Measurements from ENCODE around the gene CYTH3. TPM values are rescaled to one million over a fixed set of nuclear protein-coding genes. Genes with fewer than 3 reads are reported as not detected.
A peak's percentile ranks its signal among the peaks of the same experiment; 100 is the strongest.

The CYTH3 gene
- total RNA-seq, 2 donors from 2014 or later, result 1.4 to 2.0 TPM

DNA sequence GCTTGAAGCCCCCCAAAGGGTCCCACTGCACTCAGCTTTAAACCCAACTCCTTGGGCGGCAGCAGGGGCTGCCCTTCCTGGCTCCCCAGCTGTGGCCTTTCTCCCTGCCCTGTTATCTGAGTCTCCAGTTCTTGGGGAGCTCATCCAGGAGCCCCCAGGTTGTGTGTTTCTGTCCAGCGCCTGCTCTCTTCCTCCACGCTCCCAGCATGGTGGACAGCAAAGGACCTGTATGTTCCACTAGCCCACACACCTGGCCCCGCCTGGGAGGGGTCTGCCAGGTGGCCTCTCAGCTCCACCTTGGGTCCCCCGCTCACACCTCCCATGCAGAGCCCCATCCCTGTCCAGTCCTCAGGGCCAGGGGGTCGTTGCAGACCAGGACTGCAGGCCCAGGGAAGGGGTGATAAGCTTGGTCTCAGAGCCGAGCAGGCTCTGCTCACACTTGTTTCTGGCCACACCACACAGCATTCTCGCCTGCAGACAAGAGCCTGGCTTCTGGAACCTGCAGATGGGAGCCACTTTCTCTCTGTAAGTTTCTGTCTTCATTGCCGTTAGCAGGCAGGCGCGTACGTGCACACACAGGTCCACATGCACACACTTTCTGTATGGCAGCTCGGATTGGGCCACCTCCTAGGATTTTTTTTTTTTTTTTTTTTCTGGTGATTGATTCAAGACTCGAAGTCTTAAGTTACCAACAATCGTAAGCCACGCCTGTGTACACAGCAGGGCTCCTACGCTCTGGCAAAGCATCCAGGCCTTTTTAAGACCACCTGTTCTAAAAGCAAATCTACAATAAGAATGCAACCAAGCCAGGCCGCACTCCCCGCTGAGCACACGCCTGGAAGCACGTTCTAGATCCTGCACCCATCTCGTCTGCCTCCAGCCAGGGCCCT is 104.6 kb downstream of the CYTH3 start:
- ATAC-seq (replicated peaks in 1 of 2), result no peak
- no peak overlapping the region for H3K27ac Mint-ChIP-seq
- H3K36me3 Mint-ChIP-seq (ENCODE audit: insufficient read depth in 2 of 2), result no peaks in the 10 kb centered on the region

DNA sequence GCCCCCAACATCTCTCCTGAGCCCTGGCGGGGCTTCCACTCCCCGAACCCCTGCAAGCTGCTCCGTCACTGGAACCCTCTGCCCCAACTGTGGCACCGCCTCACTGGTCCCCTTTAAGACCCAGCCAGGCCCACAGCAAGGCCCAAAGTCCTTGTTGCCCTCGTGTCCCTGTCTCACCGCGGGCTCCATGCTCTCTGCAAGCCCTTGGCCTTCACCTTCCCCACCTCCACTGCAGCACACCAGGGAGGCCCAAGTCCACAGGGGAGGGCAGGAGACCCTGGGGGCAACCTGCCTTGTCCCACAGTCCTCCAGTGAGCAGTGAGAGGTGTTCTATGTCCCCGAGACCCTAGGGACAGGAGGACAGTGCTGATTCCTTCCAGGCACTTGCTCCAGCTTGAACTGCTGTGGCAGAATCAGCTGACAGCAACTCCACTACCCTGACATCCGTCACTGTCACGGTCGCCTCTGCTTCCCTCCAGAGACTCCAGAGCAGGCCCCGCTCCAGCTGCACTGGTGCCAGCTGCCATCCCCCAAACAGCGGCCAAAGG is 105.3 kb downstream of the CYTH3 start:
- no peaks in the 10 kb centered on the region for H3K9me3 Mint-ChIP-seq
- no peak for DNase-seq
- H3K27ac Mint-ChIP-seq, result no peak overlapping the region
- ATAC-seq (replicated peaks in 1 of 2), result no peak
- no peaks in the 10 kb centered on the region for H3K27me3 Mint-ChIP-seq (ENCODE audit: low read depth)
- H3K4me3 Mint-ChIP-seq, result no peak overlapping the region
- H3K4me1 Mint-ChIP-seq (ENCODE audit: low read depth), result no peaks in the 10 kb centered on the region
- no peaks in the 10 kb centered on the region for H3K36me3 Mint-ChIP-seq (ENCODE audit: insufficient read depth in 2 of 2)

More for the DNA sequence above, 104.6 kb downstream of the CYTH3 start:
- Mint-ChIP-seq H3K9me3 (no peaks in the 10 kb centered on the region), H3K4me1 (ENCODE audit: low read depth) (no peaks in the 10 kb centered on the region), H3K27me3 (ENCODE audit: low read depth) (no peaks in the 10 kb centered on the region), H3K4me3 (no peak overlapping the region)
- DNase-seq, result no peak

DNA sequence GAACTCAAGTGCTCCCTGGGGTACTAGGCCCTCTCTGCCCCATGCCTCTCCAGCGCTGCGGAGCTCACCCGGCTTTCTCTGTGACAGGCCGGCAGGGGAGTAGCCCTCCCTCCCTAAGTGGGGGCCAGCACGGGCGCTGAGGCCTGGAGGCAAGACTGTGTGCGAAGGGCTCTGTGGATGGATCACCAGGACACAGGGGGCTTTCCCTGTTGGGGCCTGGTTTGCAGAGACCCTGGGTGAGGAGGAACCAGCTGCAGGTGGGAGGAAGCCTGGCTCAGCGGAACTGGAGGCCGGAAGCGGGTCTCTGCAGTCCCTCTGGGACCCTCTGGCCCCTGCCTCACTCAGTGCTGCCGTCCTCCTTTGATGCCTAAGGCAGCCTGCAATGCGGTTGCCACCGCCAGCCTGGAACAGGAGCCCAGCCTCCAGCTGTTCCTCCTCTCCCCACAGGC is 106.0 kb downstream of the CYTH3 start:
- Mint-ChIP-seq H3K27ac (no peak overlapping the region), H3K4me1 (ENCODE audit: low read depth) (no peaks in the 10 kb centered on the region), H3K4me3 (no peak overlapping the region), H3K36me3 (ENCODE audit: insufficient read depth in 2 of 2) (no peaks in the 10 kb centered on the region), H3K27me3 (ENCODE audit: low read depth) (no peaks in the 10 kb centered on the region), H3K9me3 (no peaks in the 10 kb centered on the region)
- ATAC-seq (replicated peaks in 1 of 2), result no peak
- DNase-seq, result no peak

DNA sequence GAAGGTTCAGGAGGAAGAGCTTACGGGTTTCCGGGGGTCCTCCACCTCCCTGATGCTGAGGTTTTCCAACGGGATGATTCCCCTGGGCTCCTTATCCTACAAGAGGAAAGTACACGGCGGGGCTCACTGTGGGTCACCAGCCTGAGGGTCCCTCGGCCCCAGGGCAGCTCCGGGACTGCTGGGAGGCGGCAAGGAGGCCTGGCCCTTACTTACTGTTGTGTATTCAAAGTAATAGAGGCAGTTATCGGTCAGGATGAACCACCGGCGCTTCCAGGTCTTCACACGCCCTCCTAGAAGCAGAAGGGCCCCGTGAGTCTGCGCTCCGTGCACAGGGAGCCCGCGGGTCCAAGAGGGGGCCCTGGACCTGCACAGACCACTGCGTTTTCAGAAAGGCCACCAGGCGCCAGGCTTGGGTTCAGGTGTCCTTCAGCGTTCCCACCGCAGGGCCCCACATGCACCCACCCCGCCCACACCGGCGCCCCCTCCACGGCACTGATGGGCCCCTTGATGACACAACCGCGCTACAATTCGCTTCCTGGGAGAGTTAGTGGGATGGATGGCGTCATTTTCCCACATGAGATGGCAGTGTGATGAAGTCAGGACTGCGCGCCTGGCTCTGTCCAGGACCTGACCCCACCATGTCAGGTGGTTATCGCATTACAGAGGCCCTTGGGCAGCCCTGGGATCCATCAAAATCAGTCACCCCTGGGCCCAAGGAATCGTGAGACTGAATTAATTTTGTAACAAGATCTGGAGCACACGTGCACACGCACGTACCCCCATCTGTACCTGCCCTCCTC is 106.7 kb downstream of the CYTH3 start:
- H3K9me3 Mint-ChIP-seq, result no peaks in the 10 kb centered on the region

DNA sequence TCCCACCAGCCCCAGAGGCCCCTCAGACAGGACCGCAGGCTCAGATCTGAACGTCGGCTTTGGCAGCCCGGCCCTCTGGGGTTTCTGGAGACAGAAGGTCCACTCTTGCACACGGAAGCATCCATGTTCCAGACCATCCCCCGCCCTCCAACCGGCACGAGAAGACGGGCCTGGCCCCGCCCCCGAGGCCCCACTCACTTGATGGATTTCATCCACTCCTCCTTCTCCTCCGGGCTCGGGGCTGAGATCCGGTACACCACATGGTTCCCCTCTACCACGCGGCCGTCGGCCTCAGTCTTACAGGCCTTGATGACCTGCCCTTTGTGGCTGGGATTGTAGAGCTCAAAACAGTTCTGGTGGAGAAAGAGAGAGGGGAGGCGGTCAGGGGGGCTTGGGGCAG is 107.3 kb downstream of the CYTH3 start:
- H3K4me3 Mint-ChIP-seq, result no peak overlapping the region
- H3K4me1 Mint-ChIP-seq (ENCODE audit: low read depth), result no peaks in the 10 kb centered on the region
- H3K9me3 Mint-ChIP-seq, result no peaks in the 10 kb centered on the region
- no peak overlapping the region for H3K27ac Mint-ChIP-seq
- H3K27me3 Mint-ChIP-seq (ENCODE audit: low read depth), result no peaks in the 10 kb centered on the region
- ATAC-seq (replicated peaks in 1 of 2), result no peak
- H3K36me3 Mint-ChIP-seq (ENCODE audit: insufficient read depth in 2 of 2), result no peaks in the 10 kb centered on the region
- no peak for DNase-seq

More for the DNA sequence above, 106.7 kb downstream of the CYTH3 start:
- Mint-ChIP-seq H3K27me3 (ENCODE audit: low read depth) (no peaks in the 10 kb centered on the region), H3K27ac (no peak overlapping the region), H3K36me3 (ENCODE audit: insufficient read depth in 2 of 2) (no peaks in the 10 kb centered on the region), H3K4me3 (no peak overlapping the region), H3K4me1 (ENCODE audit: low read depth) (no peaks in the 10 kb centered on the region)
- DNase-seq (no peak), ATAC-seq (replicated peaks in 1 of 2) (no peak)

DNA sequence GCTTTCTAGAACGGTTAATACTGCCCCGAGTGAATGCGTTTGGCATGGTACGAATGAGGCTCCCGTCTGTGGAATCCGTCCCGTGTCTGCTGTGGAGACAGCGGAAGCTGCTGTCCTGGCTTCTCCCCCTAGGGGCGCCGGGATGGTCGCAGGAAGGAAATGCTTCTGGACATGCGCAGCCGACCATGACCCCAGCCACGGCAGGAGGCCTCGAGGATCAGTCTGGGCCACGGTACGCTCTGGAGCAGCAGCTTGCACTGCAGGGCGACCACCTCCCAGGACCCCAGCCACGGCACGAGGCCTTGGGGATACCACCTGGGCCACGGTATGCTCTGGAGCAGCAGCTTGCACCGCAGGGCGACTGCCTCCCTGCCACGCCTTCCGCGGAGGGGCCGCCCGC is 107.9 kb downstream of the CYTH3 start:
- no peak for ATAC-seq (replicated peaks in 1 of 2)
- no peak for DNase-seq
- no peak overlapping the region for H3K27ac Mint-ChIP-seq
- H3K27me3 Mint-ChIP-seq (ENCODE audit: low read depth), result no peaks in the 10 kb centered on the region
- no peak overlapping the region for H3K4me3 Mint-ChIP-seq
- H3K9me3 Mint-ChIP-seq, result no peaks in the 10 kb centered on the region
- no peaks in the 10 kb centered on the region for H3K36me3 Mint-ChIP-seq (ENCODE audit: insufficient read depth in 2 of 2)
- H3K4me1 Mint-ChIP-seq (ENCODE audit: low read depth), result no peaks in the 10 kb centered on the region

DNA sequence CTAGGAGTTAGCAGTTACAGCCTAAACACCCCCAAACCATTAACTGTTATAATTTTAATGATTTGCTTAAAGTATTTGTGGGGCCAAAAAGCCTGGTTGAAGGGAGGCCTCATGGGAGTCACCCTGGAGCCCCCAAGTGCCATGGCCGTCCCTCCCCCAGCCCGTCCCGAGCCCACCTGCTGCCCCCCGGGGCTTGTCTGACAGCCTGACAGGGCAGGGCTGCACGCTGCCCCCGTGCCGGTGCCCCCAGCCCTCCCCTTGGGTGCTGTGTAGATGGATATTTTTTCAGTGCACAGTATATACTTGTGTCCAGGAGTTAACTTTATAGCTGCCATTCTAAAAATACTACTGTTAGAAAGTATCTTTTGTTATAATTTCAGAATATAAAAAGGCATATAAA is 108.4 kb downstream of the CYTH3 start:
- Mint-ChIP-seq H3K36me3 (ENCODE audit: insufficient read depth in 2 of 2) (no peaks in the 10 kb centered on the region), H3K27ac (no peak overlapping the region), H3K9me3 (no peaks in the 10 kb centered on the region), H3K4me3 (no peak overlapping the region), H3K4me1 (ENCODE audit: low read depth) (no peaks in the 10 kb centered on the region), H3K27me3 (ENCODE audit: low read depth) (no peaks in the 10 kb centered on the region)
- DNase-seq (no peak), ATAC-seq (replicated peaks in 1 of 2) (no peak)

DNA sequence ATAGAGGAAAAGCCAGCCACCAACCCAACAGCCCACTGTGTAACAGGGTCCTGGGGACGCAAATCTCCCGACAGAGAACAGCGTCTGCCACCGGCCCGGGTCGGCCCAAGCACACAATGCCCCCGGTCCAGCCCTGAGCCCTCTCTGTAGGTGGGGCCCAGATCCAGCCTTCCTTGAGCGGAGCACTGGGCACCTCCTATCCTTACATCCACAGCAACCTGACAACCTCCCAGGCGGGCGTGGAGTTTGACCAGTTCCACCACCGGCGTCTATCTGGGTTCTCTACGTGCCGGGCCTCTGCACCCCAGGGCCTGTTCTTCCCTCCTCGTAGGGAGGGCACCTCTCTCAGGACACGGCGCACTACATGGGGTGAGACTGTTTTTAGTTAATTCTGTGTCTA is 109.0 kb downstream of the CYTH3 start:
- Mint-ChIP-seq H3K9me3 (no peaks in the 10 kb centered on the region), H3K27ac (no peak overlapping the region), H3K36me3 (ENCODE audit: insufficient read depth in 2 of 2) (no peaks in the 10 kb centered on the region), H3K27me3 (ENCODE audit: low read depth) (no peaks in the 10 kb centered on the region), H3K4me3 (no peak overlapping the region), H3K4me1 (ENCODE audit: low read depth) (no peaks in the 10 kb centered on the region)
- DNase-seq (no peak), ATAC-seq (replicated peaks in 1 of 2) (no peak)

DNA sequence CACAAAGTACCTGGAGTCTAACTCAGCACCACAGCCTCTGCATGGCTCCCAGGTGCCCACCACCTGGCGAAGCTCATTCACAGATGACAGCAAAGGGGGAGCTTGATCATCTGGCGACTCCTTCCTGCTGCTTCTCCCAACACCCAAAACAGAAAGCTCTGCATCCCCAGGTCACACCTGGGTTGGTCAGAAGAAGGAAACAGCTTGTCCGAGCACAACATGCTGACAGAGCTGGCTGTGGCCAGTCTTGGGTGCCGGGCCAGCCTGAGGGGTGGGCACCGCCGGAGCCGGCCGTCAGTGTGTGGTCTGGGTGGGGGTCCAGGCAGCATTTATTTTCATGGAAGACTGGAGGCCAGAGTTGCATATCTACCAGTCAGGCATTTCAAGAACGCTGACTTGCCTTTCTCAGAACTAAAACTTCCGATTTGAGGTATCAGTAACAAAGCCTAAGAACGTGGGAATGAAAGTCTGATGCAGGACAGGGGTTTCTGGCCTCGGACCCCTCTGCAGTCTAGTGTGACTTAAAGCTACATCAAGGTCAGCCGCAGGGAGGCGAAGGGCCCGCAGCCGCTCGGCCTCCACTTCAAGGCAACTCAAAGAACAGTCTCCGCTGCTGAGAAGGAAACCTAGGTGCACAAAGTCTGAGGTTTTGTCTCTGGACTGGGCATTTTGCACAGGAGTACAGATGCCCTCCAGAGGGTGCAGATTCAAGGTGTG is 109.6 kb downstream of the CYTH3 start:
- no peaks in the 10 kb centered on the region for H3K4me1 Mint-ChIP-seq (ENCODE audit: low read depth)
- no peak overlapping the region for H3K27ac Mint-ChIP-seq
- ATAC-seq (replicated peaks in 1 of 2), result no peak
- no peaks in the 10 kb centered on the region for H3K27me3 Mint-ChIP-seq (ENCODE audit: low read depth)
- H3K36me3 Mint-ChIP-seq (ENCODE audit: insufficient read depth in 2 of 2), result no peaks in the 10 kb centered on the region
- no peak overlapping the region for H3K4me3 Mint-ChIP-seq
- H3K9me3 Mint-ChIP-seq, result no peaks in the 10 kb centered on the region
- no peak for DNase-seq

DNA sequence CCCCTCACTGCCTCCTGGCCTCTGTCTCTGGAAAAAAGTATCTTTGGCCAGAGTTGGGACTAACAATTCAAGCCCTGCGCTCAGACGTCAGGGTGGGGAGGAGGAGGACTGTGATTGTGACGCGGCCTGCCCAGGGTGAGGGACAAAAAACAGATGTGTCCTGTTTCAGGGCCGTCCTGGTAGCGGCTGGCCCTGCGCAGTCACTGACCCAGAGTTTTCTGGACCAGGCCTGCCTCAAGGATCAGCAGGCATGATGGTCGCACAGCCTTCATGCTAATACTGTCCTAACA is 110.1 kb downstream of the CYTH3 start:
- no peaks in the 10 kb centered on the region for H3K4me1 Mint-ChIP-seq (ENCODE audit: low read depth)
- no peaks in the 10 kb centered on the region for H3K27me3 Mint-ChIP-seq (ENCODE audit: low read depth)
- H3K4me3 Mint-ChIP-seq, result no peak overlapping the region

DNA sequence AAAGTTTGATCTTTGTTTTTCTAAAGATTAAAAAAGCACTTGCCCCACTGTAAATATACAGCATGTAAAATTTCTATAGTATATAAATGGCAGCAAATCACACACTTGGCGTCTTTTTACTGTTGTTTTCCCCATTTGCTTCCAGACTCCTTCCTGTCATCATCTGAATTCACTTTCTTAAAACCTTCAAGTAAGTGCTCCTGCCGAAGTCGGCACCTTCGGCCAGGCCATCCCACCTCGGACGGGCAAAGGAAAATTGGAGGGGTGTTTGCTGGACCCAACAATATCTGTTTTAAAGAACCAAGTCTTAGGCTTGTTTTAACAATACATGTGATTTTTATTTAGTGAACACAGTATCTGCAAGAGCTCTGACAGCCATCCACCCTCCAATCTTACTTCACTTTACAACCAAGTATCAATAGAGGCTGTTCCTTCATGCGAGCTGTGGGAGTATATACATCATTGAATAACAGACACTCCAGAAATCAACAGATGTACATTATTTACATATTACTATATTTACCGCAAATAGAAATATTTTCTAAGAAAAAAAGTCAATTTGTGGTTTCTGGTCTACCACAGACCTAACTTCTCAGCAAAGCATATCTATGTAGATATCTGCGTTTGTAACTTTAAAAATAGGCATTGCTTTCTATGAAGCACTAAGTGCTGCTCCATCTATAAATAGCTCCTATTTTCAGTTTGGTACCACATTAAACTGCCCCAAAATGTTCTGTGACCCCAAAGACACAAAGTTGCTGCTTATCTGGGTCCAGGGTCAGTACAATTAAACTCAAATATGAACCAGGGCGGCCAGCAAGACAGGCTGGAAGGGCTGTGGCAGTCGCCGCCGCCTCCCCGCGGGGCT is 110.7 kb downstream of the CYTH3 start:
- ATAC-seq (replicated peaks in 1 of 2) (no peak), DNase-seq (no peak)
- Mint-ChIP-seq H3K36me3 (ENCODE audit: insufficient read depth in 2 of 2) (peaks cover 0 to 3% of the 10 kb centered on the region in 2 donors), H3K4me1 (ENCODE audit: low read depth) (no peaks in the 10 kb centered on the region), H3K4me3 (no peak overlapping the region), H3K27ac (peak overlapping the region; percentile 19), H3K9me3 (no peaks in the 10 kb centered on the region), H3K27me3 (ENCODE audit: low read depth) (no peaks in the 10 kb centered on the region)

More for the DNA sequence above, 110.1 kb downstream of the CYTH3 start:
- ATAC-seq (replicated peaks in 1 of 2) (no peak), DNase-seq (no peak)
- Mint-ChIP-seq H3K36me3 (ENCODE audit: insufficient read depth in 2 of 2) (peaks cover 0 to 3% of the 10 kb centered on the region in 2 donors), H3K9me3 (no peaks in the 10 kb centered on the region), H3K27ac (no peak overlapping the region)

DNA sequence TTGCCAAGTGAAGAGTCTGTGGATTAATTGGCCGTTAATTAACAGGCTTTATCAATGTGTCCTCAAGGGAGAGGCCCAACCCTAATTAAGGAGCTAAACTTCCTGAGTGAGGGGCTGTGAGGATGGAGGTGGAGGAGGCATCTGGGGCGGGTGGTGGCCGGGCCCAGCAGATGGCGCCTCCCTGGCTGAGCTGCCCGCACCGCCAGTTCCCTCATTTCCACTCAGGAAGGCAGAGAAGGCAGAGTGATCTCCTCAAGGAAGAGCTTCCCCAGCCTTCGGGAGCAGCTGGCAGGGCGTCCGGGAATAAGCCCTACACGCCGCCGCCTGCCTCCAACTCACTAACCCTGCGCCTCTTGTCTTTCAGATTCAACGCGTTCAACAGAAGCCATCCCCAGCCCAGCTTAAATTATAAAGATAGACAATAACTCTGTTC is 112.2 kb downstream of the CYTH3 start:
- DNase-seq (no peak), ATAC-seq (replicated peaks in 1 of 2) (no peak)
- Mint-ChIP-seq H3K9me3 (no peaks in the 10 kb centered on the region), H3K4me3 (no peak overlapping the region), H3K4me1 (ENCODE audit: low read depth) (no peaks in the 10 kb centered on the region), H3K27ac (peak overlapping the region; percentile 45), H3K27me3 (ENCODE audit: low read depth) (no peaks in the 10 kb centered on the region), H3K36me3 (ENCODE audit: insufficient read depth in 2 of 2) (peaks cover 0 to 5% of the 10 kb centered on the region in 2 donors)

Measured in activated T-cell treated with anti-CD3 and anti-CD28 coated beads, Interleukin-2, amount 50 U/mL, for 72 hours (primary cell).